Measurements from ENCODE around the gene C1QTNF8. TPM values are rescaled to one million over a fixed set of nuclear protein-coding genes. Genes with fewer than 3 reads are reported as not detected.

Gene C1QTNF8
- total RNA-seq, 4 donors from 2014 or later = not detected

DNA sequence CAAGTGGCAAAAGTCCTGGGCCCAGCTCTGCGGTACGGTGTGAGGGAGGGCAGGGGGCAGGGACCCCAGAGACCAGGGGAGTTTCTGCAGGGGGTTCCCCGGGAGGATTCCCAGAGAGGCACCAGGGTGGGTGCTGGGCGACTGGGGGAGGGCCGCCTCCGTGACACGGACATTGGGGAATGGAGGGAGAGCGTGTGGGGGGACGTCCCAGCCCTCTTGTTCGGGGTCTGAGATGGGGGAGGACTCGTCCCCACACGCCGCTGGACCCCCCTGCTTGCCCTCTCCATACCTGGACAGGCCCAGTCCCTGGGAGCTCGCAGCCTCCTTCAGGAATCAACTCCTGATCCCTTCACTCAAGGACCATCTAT lies 26.3 kb upstream of the C1QTNF8 start:
- Histone ChIP-seq H3K4me3 (no peak overlapping the region), H3K27ac (replicated peaks in 1 of 4) (no peak overlapping the region), H3K9me3 (no peaks in the 10 kb centered on the region), H3K27me3 (peaks cover 0 to 25% (median 0%) of the 10 kb centered on the region in 4 donors), H3K4me1 (peaks cover 0 to 10% (median 9%) of the 10 kb centered on the region in 4 donors), H3K36me3 (no peaks in the 10 kb centered on the region)
- no peak for DNase-seq (ENCODE audit: extremely low spot score)
- 90% methylated on average over 13 of the region's 14 CpGs for WGBS
- TF ChIP-seq POLR2A (IDR thresholded peaks at IDR 0.05; ENCODE audit: low read depth) = no peak
- TF ChIP-seq, protein P1, sequence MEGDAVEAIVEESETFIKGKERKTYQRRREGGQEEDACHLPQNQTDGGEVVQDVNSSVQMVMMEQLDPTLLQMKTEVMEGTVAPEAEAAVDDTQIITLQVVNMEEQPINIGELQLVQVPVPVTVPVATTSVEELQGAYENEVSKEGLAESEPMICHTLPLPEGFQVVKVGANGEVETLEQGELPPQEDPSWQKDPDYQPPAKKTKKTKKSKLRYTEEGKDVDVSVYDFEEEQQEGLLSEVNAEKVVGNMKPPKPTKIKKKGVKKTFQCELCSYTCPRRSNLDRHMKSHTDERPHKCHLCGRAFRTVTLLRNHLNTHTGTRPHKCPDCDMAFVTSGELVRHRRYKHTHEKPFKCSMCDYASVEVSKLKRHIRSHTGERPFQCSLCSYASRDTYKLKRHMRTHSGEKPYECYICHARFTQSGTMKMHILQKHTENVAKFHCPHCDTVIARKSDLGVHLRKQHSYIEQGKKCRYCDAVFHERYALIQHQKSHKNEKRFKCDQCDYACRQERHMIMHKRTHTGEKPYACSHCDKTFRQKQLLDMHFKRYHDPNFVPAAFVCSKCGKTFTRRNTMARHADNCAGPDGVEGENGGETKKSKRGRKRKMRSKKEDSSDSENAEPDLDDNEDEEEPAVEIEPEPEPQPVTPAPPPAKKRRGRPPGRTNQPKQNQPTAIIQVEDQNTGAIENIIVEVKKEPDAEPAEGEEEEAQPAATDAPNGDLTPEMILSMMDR (IDR thresholded peaks at IDR 0.05) = no peak
- TF ChIP-seq EP300 (IDR thresholded peaks at IDR 0.05) = no peak
- TF ChIP-seq POLR2AphosphoS5 (IDR thresholded peaks at IDR 0.05) = no peak
- intact Hi-C loops (cut with DNase I) = no loop called here

DNA sequence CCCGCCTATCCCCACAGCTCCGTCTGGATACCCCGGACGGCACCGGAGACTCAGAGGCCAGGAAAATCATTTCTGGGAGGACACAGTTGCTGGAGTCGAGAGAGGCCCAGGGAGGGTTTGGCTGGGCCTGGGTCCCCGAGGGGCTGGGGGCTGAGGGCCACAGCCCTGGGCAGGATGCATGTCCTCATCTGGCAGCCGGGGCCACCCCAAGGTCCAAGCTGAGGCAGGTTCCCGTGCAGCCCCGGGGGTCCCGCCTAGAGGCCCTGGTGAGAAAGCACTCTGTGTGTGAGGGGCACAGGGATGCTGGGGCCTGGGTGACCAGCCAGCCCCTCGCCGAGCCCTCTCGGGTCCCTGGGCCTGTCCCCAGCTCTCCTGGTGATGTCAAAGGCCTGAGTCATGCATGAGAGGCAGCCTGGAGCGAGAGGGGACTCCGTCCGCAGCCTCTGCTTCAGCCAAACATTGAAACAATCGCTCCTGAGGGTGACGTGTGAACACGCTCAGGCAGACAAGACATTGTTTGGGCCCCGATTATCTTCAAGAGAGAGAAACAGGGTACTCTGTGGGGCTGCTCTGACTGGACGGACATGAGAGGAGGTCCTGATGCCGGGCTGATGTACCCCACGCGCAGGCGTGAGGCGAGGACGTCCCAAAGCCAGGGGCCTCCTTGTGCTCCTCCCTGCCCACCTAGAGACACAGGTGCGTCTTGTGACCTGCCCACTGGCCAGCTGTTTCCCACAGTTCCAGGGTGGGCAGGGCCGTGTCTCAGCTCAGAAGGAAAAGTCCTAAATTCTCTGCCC lies 25.8 kb upstream of the C1QTNF8 start:
- DNase-seq (ENCODE audit: extremely low spot score) = no peak
- peaks cover 0 to 10% (median 9%) of the 10 kb centered on the region in 4 donors for H3K4me1 ChIP-seq
- no peak overlapping the region for H3K27ac ChIP-seq (replicated peaks in 1 of 4)
- intact Hi-C loops (cut with DNase I) = no loop called here
- TF ChIP-seq EP300 (IDR thresholded peaks at IDR 0.05) = no peak
- TF ChIP-seq POLR2A (IDR thresholded peaks at IDR 0.05; ENCODE audit: low read depth) = no peak
- TF ChIP-seq, protein P1 (IDR thresholded peaks at IDR 0.05) = no peak
- no peak for TF ChIP-seq POLR2AphosphoS5 (IDR thresholded peaks at IDR 0.05)
- no peaks in the 10 kb centered on the region for H3K9me3 ChIP-seq
- peaks cover 0 to 31% (median 0%) of the 10 kb centered on the region in 4 donors for H3K27me3 ChIP-seq
- 78% methylated on average over 16 of the region's 30 CpGs for WGBS
- H3K4me3 ChIP-seq = no peak overlapping the region
- no peaks in the 10 kb centered on the region for H3K36me3 ChIP-seq

DNA sequence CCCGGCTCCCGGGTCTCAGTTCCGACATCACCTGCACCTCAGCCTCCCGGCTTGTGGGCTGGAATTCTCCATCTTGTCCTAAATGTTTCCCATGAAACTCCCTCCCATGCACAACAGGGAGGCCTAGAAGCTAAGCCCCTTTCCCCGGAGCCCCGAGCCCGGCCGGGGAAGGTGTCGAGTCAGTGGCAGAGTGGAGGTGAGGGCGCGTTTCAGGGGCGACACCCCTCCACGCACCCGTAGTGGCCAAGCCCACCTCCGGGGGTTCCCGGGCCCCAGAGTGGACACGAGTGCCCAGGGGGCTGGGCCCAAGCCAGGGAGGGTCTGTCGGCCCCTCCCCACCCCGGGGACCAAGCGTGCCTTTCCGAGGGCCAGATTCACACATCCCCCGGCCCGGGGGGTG lies 25.0 kb upstream of the C1QTNF8 start:
- Histone ChIP-seq H3K9me3 (no peaks in the 10 kb centered on the region), H3K4me3 (no peak overlapping the region), H3K27ac (replicated peaks in 1 of 4) (no peak overlapping the region), H3K27me3 (peaks cover 0 to 34% (median 0%) of the 10 kb centered on the region in 4 donors), H3K36me3 (no peaks in the 10 kb centered on the region), H3K4me1 (peaks cover 0 to 10% (median 9%) of the 10 kb centered on the region in 4 donors)
- intact Hi-C loops (cut with DNase I) = no loop called here
- DNase-seq (ENCODE audit: extremely low spot score) = no peak
- WGBS = 77% methylated on average over 17 of the region's 23 CpGs
- TF ChIP-seq, protein P1 (IDR thresholded peaks at IDR 0.05) = no peak
- TF ChIP-seq POLR2AphosphoS5 (IDR thresholded peaks at IDR 0.05) = no peak
- no peak for TF ChIP-seq POLR2A (IDR thresholded peaks at IDR 0.05; ENCODE audit: low read depth)
- no peak for TF ChIP-seq EP300 (IDR thresholded peaks at IDR 0.05)

DNA sequence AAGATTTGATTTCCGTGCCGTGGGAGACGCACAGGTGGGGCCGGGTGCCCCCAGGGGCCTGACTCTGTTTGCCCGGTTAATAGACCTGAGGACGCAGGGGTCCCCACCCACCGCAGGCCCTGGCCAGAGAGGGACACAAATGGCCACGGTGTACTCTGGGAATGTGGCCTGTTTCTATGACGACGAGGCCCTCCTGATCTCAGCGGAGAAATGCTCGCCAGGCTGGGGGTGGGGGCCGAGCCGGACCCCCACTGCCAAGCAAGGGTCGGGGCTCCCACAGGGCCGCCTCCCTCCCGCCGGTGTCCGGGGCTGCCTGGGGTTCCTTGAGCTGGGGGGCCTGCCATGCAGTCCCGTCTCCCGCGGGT lies 24.5 kb upstream of the C1QTNF8 start:
- Histone ChIP-seq H3K9me3 (no peaks in the 10 kb centered on the region), H3K27ac (replicated peaks in 1 of 4) (no peak overlapping the region), H3K27me3 (peaks cover 0 to 34% (median 0%) of the 10 kb centered on the region in 4 donors), H3K4me3 (no peak overlapping the region), H3K36me3 (no peaks in the 10 kb centered on the region), H3K4me1 (peaks cover 0 to 7% (median 5%) of the 10 kb centered on the region in 4 donors)
- no peak for DNase-seq (ENCODE audit: extremely low spot score)
- intact Hi-C loops (cut with DNase I) = no loop called here
- TF ChIP-seq EP300 (IDR thresholded peaks at IDR 0.05) = no peak
- TF ChIP-seq, protein P1 (IDR thresholded peaks at IDR 0.05) = no peak
- TF ChIP-seq POLR2A (IDR thresholded peaks at IDR 0.05; ENCODE audit: low read depth) = no peak
- TF ChIP-seq POLR2AphosphoS5 (IDR thresholded peaks at IDR 0.05) = no peak
- WGBS = 74% methylated on average over 21 of the region's 22 CpGs

All from esophagus muscularis mucosa (tissue), 4 donors.